GM12872 (cell line): ENCODE results near the gene TAF11L14.

Experiments used
- TF ChIP-seq, protein P1 (sequence below): IDR thresholded peaks from 3 replicates; pipeline ENCODE4 v1.5.1; 2011; ENCODE audit warnings: low read depth, mild to moderate bottlenecking, low read length, moderate library complexity; ENCODE audit not compliant: insufficient read depth

TAF11L14 gene

DNA sequence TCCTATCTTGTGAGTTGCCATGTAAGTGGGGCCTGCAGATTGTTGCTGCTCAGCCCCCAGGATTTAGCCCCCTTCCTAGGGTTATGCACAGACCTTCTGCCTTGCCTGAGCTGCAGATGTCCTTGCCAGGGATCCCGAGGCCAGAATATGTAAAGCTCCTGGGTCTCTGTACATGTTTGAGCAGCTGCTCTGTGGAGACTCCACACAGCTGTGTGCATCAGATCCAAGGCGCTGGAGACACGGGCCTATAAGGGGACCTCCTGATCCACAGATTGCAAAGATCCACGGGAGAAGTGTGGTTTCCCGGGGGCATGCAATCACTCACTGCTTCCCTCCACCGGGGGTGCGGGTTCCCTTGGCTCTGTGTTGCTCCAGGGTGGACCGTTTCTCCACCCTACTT lies 28.9 kb downstream of the TAF11L14 start:
- TF ChIP-seq, protein P1, sequence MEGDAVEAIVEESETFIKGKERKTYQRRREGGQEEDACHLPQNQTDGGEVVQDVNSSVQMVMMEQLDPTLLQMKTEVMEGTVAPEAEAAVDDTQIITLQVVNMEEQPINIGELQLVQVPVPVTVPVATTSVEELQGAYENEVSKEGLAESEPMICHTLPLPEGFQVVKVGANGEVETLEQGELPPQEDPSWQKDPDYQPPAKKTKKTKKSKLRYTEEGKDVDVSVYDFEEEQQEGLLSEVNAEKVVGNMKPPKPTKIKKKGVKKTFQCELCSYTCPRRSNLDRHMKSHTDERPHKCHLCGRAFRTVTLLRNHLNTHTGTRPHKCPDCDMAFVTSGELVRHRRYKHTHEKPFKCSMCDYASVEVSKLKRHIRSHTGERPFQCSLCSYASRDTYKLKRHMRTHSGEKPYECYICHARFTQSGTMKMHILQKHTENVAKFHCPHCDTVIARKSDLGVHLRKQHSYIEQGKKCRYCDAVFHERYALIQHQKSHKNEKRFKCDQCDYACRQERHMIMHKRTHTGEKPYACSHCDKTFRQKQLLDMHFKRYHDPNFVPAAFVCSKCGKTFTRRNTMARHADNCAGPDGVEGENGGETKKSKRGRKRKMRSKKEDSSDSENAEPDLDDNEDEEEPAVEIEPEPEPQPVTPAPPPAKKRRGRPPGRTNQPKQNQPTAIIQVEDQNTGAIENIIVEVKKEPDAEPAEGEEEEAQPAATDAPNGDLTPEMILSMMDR: no peak

DNA sequence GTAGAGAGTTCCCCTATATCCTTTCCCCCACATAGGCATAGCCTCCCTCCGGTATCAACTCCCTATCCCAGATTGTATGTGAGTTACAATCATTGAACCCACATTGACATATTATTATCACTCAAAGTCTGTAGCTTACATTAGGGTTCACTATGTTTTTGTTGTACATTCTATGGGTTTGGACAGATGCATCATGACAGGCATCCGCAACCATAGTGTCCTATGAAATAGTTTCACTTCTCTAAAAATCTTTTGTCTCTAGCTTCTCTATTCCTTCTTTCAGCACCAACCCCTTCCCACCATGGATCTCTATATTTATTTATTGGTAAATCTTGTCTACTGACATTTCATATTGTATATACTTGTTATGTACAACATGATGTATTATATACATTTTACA lies 31.6 kb downstream of the TAF11L14 start:
- TF ChIP-seq, protein P1: no peak

DNA sequence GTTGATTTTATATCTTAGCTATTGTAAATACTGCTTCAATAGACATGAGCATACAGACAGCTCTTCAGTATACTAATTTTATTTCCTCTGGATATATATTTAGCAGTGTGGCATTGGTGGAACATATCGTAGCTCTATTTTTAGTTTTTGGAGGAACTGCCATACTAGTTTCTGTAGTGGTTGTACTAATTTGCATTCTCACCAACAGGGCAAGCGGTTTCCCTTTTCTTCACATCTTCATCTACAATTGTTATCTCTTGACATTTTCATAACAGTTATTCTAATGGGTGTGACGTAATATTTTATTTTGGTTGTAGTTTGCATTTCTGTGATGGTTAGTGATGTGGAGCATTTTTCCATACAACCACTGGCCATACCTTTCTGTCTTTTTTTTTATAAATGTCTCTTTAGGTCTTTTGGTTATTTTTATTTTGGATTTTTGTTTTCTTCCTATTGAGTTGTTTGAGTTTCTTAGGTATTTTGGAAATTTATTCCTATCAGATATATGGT lies 32.5 kb downstream of the TAF11L14 start:
- TF ChIP-seq, protein P1: no peak

DNA sequence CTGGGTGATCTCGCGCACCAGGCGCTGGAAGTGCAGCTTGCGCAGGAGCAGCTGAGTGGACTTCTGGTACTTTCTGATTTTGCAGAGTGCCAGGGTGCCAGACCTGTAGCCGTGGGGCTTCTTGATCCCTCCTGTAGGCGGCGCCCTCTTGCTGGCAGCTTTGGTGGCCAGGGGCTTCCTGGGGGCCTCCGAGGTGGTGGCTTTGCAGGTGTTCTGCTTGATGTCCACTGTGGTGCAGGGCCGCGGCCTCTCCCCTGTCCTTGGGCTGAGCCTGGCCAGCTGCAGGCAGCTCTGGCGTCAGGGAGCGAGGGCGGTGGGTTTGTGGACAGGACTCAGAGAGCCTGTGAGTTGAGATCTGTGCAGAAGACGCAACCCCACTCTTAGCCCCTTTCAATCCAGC lies 36.1 kb downstream of the TAF11L14 start:
- TF ChIP-seq, protein P1: no peak

DNA sequence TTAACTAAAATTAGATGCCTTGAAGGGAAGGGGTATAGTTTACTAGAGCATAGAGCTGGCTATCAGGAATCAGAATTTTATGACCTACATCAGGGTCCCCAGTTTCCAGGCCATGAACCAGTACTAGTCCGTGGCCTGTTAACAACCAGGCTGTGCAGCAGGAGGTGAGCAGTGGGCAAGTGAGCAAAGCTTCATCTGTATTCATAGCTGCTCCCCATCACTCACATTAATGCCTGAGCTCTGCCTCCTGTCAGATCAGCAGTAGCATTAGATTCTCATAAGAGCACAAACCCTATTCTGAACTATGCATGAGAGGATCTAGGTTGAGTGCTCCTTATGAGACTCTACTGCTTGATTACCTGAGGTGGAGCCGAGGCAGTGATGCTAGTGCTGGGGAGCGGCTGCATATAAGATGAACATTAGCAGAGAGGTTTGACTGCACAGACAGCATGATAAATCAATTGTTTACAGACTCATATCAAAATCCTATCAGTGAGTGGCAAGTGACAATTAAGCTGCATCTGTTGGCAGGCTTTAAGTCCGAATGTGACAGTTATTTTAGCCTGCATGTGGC lies 44.6 kb downstream of the TAF11L14 start:
- TF ChIP-seq, protein P1: no peak

DNA sequence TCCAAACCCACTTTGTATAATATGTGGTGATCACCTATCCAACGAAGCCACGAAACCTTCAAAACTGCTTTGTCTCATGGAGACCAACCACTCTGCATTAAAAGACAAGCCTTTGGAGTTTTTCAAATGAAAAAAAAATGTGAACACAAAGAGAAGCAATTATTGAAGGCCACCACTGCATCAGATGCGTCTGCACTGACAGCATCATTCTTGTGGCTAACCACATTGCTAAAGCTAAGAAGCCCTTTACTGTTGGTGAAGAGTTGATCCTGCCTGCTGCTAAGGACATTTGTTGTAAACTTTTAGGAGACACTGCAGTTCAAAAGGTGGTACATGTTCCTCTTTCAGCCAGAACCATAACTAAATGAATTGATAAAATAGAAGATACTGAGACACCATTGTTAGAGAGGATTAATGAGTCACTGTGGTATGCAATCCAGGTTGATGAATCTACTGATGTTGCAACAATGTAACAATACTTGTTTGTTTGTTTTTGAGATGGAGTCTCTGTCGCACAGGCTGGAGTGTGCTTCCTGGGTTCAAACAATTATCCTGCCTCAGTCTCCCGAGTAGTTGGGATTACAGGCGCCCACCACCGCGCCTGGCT lies 45.4 kb downstream of the TAF11L14 start:
- TF ChIP-seq, protein P1: no peak

DNA sequence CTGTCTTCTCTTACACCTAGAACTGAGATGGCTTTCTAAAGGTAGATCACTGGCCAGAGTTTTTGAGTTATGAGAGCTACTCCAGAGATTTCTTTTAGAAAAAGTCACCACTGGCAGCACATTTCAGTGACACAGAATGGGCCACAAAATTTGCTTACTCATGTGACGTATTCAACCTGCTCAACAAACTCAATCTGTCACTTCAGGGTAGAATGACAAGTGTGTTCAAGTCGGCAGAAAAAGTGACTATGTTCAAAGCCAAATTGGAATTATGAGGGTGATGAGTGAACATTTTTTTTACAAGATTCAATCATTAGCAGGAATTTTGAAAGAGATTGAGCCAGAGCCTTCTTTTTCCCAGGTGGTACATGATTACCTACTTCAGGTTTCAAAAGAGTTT lies 46.5 kb downstream of the TAF11L14 start:
- TF ChIP-seq, protein P1: no peak
